ENCODE results near the gene KLHL3.

Gene KLHL3

DNA sequence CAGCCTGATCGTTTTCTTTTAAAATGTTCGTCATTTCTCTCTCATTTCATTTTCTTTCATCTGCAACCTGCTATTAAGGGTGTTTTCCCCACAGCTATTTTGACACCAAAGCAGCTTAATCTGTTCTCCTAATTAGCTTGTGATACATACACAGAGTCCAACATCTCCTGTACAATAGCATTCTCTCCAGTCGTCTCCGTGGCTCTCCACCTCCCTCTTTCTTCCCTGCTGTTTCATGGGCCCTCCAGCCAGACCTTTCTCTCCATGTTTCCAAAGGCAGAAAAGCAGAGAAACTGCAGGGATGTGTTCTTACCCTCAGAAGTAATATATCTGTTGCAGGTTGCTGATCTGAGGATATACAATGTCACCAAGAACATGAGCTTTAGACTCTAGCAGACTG, 148.0 kb downstream of the KLHL3 start:
- H3K36me3 ChIP-seq (ENCODE audit: control insufficient read depth, insufficient read depth, low read length): no peaks in the 10 kb centered on the region
- H3K9ac ChIP-seq (ENCODE audit: low read length): no peak overlapping the region
- H3K27ac ChIP-seq (ENCODE audit: low read depth, low read length): no peak overlapping the region
- H3K4me1 ChIP-seq (ENCODE audit: control insufficient read depth, insufficient read depth, low read length): no peaks in the 10 kb centered on the region
- no peaks in the 10 kb centered on the region for H3K27me3 ChIP-seq (ENCODE audit: control insufficient read depth, insufficient read depth, low read length)
- H3K4me3 ChIP-seq (ENCODE audit: low read length): no peak overlapping the region

- Histone ChIP-seq H3K4me1 (ENCODE audit: control insufficient read depth, insufficient read depth, low read length) (no peaks in the 10 kb centered on the region), H3K9ac (ENCODE audit: low read length) (no peak overlapping the region), H3K27ac (ENCODE audit: low read depth, low read length) (no peak overlapping the region), H3K4me3 (ENCODE audit: low read length) (no peak overlapping the region), H3K36me3 (ENCODE audit: control insufficient read depth, insufficient read depth, low read length) (no peaks in the 10 kb centered on the region), H3K27me3 (ENCODE audit: control insufficient read depth, insufficient read depth, low read length) (no peaks in the 10 kb centered on the region)
Observed at GRCh38 chr5:137584262-137584661, 151.6 kb downstream of the KLHL3 start.

GRCh38 chr5:137583129-137583528, 152.8 kb downstream of the KLHL3 start:
- no peak overlapping the region for H3K9ac ChIP-seq (ENCODE audit: low read length)
- no peak overlapping the region for H3K4me3 ChIP-seq (ENCODE audit: low read length)
- no peaks in the 10 kb centered on the region for H3K27me3 ChIP-seq (ENCODE audit: control insufficient read depth, insufficient read depth, low read length)
- no peak overlapping the region for H3K27ac ChIP-seq (ENCODE audit: low read depth, low read length)
- H3K4me1 ChIP-seq (ENCODE audit: control insufficient read depth, insufficient read depth, low read length): no peaks in the 10 kb centered on the region
- H3K36me3 ChIP-seq (ENCODE audit: control insufficient read depth, insufficient read depth, low read length): no peaks in the 10 kb centered on the region

GRCh38 chr5:137582218-137582617, 153.7 kb downstream of the KLHL3 start:
- Histone ChIP-seq H3K9ac (ENCODE audit: low read length) (no peak overlapping the region), H3K27ac (ENCODE audit: low read depth, low read length) (no peak overlapping the region), H3K4me3 (ENCODE audit: low read length) (no peak overlapping the region), H3K36me3 (ENCODE audit: control insufficient read depth, insufficient read depth, low read length) (no peaks in the 10 kb centered on the region), H3K27me3 (ENCODE audit: control insufficient read depth, insufficient read depth, low read length) (no peaks in the 10 kb centered on the region), H3K4me1 (ENCODE audit: control insufficient read depth, insufficient read depth, low read length) (no peaks in the 10 kb centered on the region)

DNA sequence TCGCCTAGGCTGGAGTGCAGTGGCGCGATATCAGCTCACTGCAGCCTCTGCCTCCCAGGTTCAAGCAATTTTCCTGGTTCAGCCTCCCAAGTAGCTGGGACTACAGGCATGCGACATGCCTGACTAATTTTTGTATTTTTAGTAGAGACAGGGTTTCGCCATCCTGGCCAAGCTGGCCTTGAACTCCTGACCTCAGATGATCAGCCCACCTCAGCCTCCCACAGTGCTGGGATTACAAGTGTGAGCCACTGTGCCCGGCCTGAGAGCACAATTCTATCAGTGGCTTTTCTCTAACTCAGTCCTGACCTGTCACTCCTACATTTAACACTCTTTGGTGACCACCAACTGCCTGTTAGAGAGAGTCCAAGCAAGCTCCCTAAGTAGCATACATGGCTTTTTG, 154.1 kb downstream of the KLHL3 start:
- Histone ChIP-seq H3K27ac (ENCODE audit: low read depth, low read length) (no peak overlapping the region), H3K4me1 (ENCODE audit: control insufficient read depth, insufficient read depth, low read length) (no peaks in the 10 kb centered on the region), H3K4me3 (ENCODE audit: low read length) (no peak overlapping the region), H3K27me3 (ENCODE audit: control insufficient read depth, insufficient read depth, low read length) (no peaks in the 10 kb centered on the region), H3K9ac (ENCODE audit: low read length) (no peak overlapping the region), H3K36me3 (ENCODE audit: control insufficient read depth, insufficient read depth, low read length) (no peaks in the 10 kb centered on the region)

- Histone ChIP-seq H3K4me1 (ENCODE audit: control insufficient read depth, insufficient read depth, low read length) (no peaks in the 10 kb centered on the region), H3K36me3 (ENCODE audit: control insufficient read depth, insufficient read depth, low read length) (no peaks in the 10 kb centered on the region), H3K27me3 (ENCODE audit: control insufficient read depth, insufficient read depth, low read length) (no peaks in the 10 kb centered on the region), H3K27ac (ENCODE audit: low read depth, low read length) (no peak overlapping the region), H3K9ac (ENCODE audit: low read length) (no peak overlapping the region), H3K4me3 (ENCODE audit: low read length) (no peak overlapping the region)
Observed at GRCh38 chr5:137580030-137580429, 155.9 kb downstream of the KLHL3 start.

- Histone ChIP-seq H3K4me1 (ENCODE audit: control insufficient read depth, insufficient read depth, low read length) (no peaks in the 10 kb centered on the region), H3K9ac (ENCODE audit: low read length) (no peak overlapping the region), H3K27me3 (ENCODE audit: control insufficient read depth, insufficient read depth, low read length) (no peaks in the 10 kb centered on the region), H3K4me3 (ENCODE audit: low read length) (no peak overlapping the region), H3K36me3 (ENCODE audit: control insufficient read depth, insufficient read depth, low read length) (no peaks in the 10 kb centered on the region), H3K27ac (ENCODE audit: low read depth, low read length) (no peak overlapping the region)
Observed at GRCh38 chr5:137575847-137576246, 160.0 kb downstream of the KLHL3 start.

DNA sequence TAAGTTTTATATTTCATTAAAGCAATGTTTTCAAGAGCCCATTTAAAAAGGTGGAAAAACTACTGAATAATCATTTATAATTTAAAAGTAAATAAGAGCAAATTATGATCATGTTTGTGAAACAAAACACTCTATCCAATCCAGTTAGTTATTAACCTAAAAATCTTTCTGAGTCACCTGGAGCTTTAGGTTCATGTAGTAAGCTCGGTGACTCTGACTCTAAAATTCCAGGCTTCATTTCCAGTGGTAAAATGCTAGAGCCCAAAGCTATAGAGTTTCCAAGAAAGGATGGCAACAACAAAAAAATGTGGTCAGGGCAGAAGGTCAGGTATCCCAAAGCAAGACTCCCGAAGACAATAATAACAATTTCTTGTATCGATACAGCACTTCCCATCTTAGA, 160.7 kb downstream of the KLHL3 start:
- Histone ChIP-seq H3K4me1 (ENCODE audit: control insufficient read depth, insufficient read depth, low read length) (no peaks in the 10 kb centered on the region), H3K4me3 (ENCODE audit: low read length) (no peak overlapping the region), H3K27ac (ENCODE audit: low read depth, low read length) (no peak overlapping the region), H3K27me3 (ENCODE audit: control insufficient read depth, insufficient read depth, low read length) (no peaks in the 10 kb centered on the region), H3K36me3 (ENCODE audit: control insufficient read depth, insufficient read depth, low read length) (no peaks in the 10 kb centered on the region), H3K9ac (ENCODE audit: low read length) (no peak overlapping the region)

DNA sequence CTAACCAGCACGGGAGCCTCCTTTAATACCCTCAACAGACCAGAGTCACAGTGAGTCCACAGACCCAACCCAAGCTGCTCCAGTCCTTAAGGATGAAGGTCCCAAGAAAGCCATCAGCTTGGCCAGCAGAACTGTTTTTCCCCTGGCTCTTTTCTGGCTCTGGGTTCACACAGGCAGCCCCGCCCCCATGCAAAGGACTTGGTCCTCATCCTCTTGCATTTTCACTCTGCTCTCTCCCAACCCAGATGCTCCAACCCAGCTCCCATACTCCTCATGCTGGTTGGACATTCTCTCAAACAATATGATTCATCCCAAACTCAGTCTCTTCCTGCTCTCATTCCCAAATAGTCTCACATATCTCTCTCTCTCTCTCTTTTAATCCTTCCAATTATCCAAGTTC, 162.5 kb downstream of the KLHL3 start:
- Histone ChIP-seq H3K4me1 (ENCODE audit: control insufficient read depth, insufficient read depth, low read length) (no peaks in the 10 kb centered on the region), H3K36me3 (ENCODE audit: control insufficient read depth, insufficient read depth, low read length) (no peaks in the 10 kb centered on the region), H3K9ac (ENCODE audit: low read length) (no peak overlapping the region), H3K27ac (ENCODE audit: low read depth, low read length) (no peak overlapping the region), H3K27me3 (ENCODE audit: control insufficient read depth, insufficient read depth, low read length) (no peaks in the 10 kb centered on the region), H3K4me3 (ENCODE audit: low read length) (no peak overlapping the region)

GRCh38 chr5:137572042-137572695, 163.7 kb downstream of the KLHL3 start:
- no peak overlapping the region for H3K9ac ChIP-seq (ENCODE audit: low read length)
- H3K4me1 ChIP-seq (ENCODE audit: control insufficient read depth, insufficient read depth, low read length): no peaks in the 10 kb centered on the region
- no peaks in the 10 kb centered on the region for H3K27me3 ChIP-seq (ENCODE audit: control insufficient read depth, insufficient read depth, low read length)
- H3K27ac ChIP-seq (ENCODE audit: low read depth, low read length): no peak overlapping the region
- no peak overlapping the region for H3K4me3 ChIP-seq (ENCODE audit: low read length)
- H3K36me3 ChIP-seq (ENCODE audit: control insufficient read depth, insufficient read depth, low read length): no peaks in the 10 kb centered on the region

- Histone ChIP-seq H3K9ac (ENCODE audit: low read length) (no peak overlapping the region), H3K27ac (ENCODE audit: low read depth, low read length) (no peak overlapping the region), H3K4me3 (ENCODE audit: low read length) (no peak overlapping the region), H3K4me1 (ENCODE audit: control insufficient read depth, insufficient read depth, low read length) (no peaks in the 10 kb centered on the region), H3K27me3 (ENCODE audit: control insufficient read depth, insufficient read depth, low read length) (no peaks in the 10 kb centered on the region), H3K36me3 (ENCODE audit: control insufficient read depth, insufficient read depth, low read length) (no peaks in the 10 kb centered on the region)
Observed at GRCh38 chr5:137570070-137570469, 165.8 kb downstream of the KLHL3 start.
